Measurements from ENCODE around the gene GIPC2. TPM values are rescaled to one million over a fixed set of nuclear protein-coding genes. Genes with fewer than 3 reads are reported as not detected.

The GIPC2 gene
- polyA plus RNA-seq, 3 donors: not detected

DNA sequence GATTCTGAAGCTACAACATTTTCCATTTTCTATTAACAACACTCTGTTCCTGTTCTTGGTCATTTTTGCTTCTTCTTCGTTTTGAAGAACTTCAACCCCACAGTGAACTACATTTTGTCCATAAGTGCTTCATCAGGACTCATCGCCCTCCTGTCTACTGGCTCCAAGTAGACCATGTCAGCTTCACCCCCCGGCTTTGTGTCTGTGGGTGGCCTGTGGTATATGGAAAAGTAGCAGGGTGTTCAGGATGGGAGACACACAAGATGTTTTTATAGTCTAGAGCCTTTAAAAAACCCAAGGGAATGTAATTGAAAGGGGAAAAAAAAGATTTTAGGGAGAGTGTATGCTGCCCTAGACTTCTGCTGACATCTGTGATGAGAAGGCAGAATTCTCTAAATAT, 46.1 kb downstream of the GIPC2 start:
- H3K27me3 ChIP-seq (ENCODE audit: control insufficient read depth in 2 of 2, insufficient read depth in 2 of 2, low read length in 2 of 2): no peaks in the 10 kb centered on the region
- no peaks in the 10 kb centered on the region for H3K4me1 ChIP-seq (ENCODE audit: control insufficient read depth in 1 of 2, insufficient read depth in 2 of 2, low read length in 2 of 2)
- Mint-ChIP-seq H3K27ac (no peak overlapping the region), H3K4me1 (no peaks in the 10 kb centered on the region), H3K4me3 (no peak overlapping the region), H3K36me3 (no peaks in the 10 kb centered on the region), H3K9me3 (peaks cover under 1 to 9% (median 6%) of the 10 kb centered on the region in 7 donors), H3K27me3 (ENCODE audit: low read depth in 3 of 3) (peaks cover 0 to 1% (median 0%) of the 10 kb centered on the region in 3 donors)
- DNase-seq: no peak
- H3K27ac ChIP-seq (ENCODE audit: low read depth in 1 of 2, low read length in 2 of 2): no peak overlapping the region
- intact Hi-C loops (cut with micrococcal nuclease): no loop called here
- H3K4me3 ChIP-seq (replicated peaks in 1 of 3; ENCODE audit: low read depth in 2 of 3, low read length in 3 of 3): no peak overlapping the region
- WGBS (ENCODE audit: insufficient coverage): no CpG with 5 or more reads among the region's 3 CpGs
- H3K79me2 ChIP-seq (ENCODE audit: insufficient read depth, low read length): no peaks in the 10 kb centered on the region
- H3K9ac ChIP-seq (ENCODE audit: insufficient read depth, low read length, poor library complexity, severe bottlenecking): no peak overlapping the region
- no peak overlapping the region for H2AFZ ChIP-seq (ENCODE audit: insufficient read depth, low read depth, low read length, poor library complexity, severe bottlenecking)
- no peaks in the 10 kb centered on the region for H4K20me1 ChIP-seq (ENCODE audit: insufficient read depth, low read length)
- H3K9me3 ChIP-seq (replicated peaks in 1 of 2; ENCODE audit: control insufficient read depth in 1 of 2, insufficient read depth in 1 of 2, low read length in 2 of 2): peaks cover 0 to 8% of the 10 kb centered on the region in 2 donors
- no peak overlapping the region for H3K4me2 ChIP-seq (replicated peaks; ENCODE audit: extremely low read depth, low read length, poor library complexity, severe bottlenecking)
- TF ChIP-seq, protein P1, sequence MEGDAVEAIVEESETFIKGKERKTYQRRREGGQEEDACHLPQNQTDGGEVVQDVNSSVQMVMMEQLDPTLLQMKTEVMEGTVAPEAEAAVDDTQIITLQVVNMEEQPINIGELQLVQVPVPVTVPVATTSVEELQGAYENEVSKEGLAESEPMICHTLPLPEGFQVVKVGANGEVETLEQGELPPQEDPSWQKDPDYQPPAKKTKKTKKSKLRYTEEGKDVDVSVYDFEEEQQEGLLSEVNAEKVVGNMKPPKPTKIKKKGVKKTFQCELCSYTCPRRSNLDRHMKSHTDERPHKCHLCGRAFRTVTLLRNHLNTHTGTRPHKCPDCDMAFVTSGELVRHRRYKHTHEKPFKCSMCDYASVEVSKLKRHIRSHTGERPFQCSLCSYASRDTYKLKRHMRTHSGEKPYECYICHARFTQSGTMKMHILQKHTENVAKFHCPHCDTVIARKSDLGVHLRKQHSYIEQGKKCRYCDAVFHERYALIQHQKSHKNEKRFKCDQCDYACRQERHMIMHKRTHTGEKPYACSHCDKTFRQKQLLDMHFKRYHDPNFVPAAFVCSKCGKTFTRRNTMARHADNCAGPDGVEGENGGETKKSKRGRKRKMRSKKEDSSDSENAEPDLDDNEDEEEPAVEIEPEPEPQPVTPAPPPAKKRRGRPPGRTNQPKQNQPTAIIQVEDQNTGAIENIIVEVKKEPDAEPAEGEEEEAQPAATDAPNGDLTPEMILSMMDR (IDR thresholded peaks at IDR 0.05): no peak
- H3K36me3 ChIP-seq (replicated peaks in 1 of 2; ENCODE audit: control insufficient read depth in 1 of 2, insufficient read depth in 2 of 2, low read length in 2 of 2): no peaks in the 10 kb centered on the region

DNA sequence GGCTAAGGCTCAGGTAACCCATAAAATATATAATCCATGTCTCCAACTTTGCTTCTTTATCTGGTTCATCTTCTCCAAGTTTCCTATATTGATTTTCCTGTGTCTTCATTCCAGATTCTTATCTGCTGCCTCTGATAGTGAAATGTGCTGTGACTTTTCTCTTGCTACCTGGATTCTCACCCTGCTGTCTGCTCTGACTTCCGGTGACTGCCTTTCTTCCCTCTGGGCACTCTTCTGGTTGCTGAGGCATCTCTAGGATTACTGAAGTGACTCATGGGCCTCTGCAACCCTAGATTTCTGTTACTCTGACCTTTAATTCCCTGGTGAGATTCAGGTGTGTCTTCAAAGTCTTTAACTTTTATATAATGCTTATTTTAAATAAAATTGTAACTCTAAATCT, 46.9 kb downstream of the GIPC2 start:
- H3K4me3 ChIP-seq (replicated peaks in 1 of 3; ENCODE audit: low read depth in 2 of 3, low read length in 3 of 3): no peak overlapping the region
- Mint-ChIP-seq H3K27me3 (ENCODE audit: low read depth in 3 of 3) (peaks cover 0 to 1% (median 0%) of the 10 kb centered on the region in 3 donors), H3K27ac (no peak overlapping the region), H3K4me3 (no peak overlapping the region), H3K9me3 (peaks cover 0 to 7% (median 2%) of the 10 kb centered on the region in 7 donors), H3K4me1 (no peaks in the 10 kb centered on the region), H3K36me3 (no peaks in the 10 kb centered on the region)
- H3K79me2 ChIP-seq (ENCODE audit: insufficient read depth, low read length): no peaks in the 10 kb centered on the region
- H3K27me3 ChIP-seq (ENCODE audit: control insufficient read depth in 2 of 2, insufficient read depth in 2 of 2, low read length in 2 of 2): no peaks in the 10 kb centered on the region
- no peak overlapping the region for H3K9ac ChIP-seq (ENCODE audit: insufficient read depth, low read length, poor library complexity, severe bottlenecking)
- no peak overlapping the region for H3K27ac ChIP-seq (ENCODE audit: low read depth in 1 of 2, low read length in 2 of 2)
- WGBS (ENCODE audit: insufficient coverage): 100% methylated on average over 1 of the region's 1 CpG
- H3K4me1 ChIP-seq (ENCODE audit: control insufficient read depth in 1 of 2, insufficient read depth in 2 of 2, low read length in 2 of 2): no peaks in the 10 kb centered on the region
- no peak overlapping the region for H3K4me2 ChIP-seq (replicated peaks; ENCODE audit: extremely low read depth, low read length, poor library complexity, severe bottlenecking)
- no peaks in the 10 kb centered on the region for H3K36me3 ChIP-seq (replicated peaks in 1 of 2; ENCODE audit: control insufficient read depth in 1 of 2, insufficient read depth in 2 of 2, low read length in 2 of 2)
- intact Hi-C loops (cut with micrococcal nuclease): no loop called here
- no peaks in the 10 kb centered on the region for H4K20me1 ChIP-seq (ENCODE audit: insufficient read depth, low read length)
- DNase-seq: no peak
- no peak overlapping the region for H2AFZ ChIP-seq (ENCODE audit: insufficient read depth, low read depth, low read length, poor library complexity, severe bottlenecking)
- peaks cover 0 to under 1% of the 10 kb centered on the region in 2 donors for H3K9me3 ChIP-seq (replicated peaks in 1 of 2; ENCODE audit: control insufficient read depth in 1 of 2, insufficient read depth in 1 of 2, low read length in 2 of 2)
- TF ChIP-seq, protein P1 (IDR thresholded peaks at IDR 0.05): no peak
